ENCODE results near the gene ELK4.

Gene ELK4

DNA sequence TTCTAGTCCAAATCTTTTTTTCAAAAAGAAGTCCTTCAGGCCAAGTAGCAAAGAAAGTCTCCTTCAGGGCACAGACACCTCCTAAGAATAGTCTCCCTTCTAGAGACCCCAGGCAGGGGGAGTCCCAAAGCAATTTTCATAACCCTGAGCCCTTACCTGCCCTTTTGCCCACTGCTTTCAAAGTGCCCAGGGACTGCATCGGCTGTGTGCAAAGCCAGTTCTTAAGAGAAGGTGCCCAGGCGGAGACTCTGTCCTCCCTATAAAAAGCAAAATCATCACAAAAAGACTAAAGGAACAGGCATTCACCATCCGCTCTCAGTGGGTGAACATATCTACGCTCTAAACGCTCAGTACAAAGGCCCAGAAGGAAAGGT, 32.2 kb downstream of the ELK4 start:
- TF ChIP-seq REST (IDR thresholded peaks at IDR 0.05; ENCODE audit: insufficient replicate concordance, low read depth): no peak
- TF ChIP-seq POLR2AphosphoS5 (IDR thresholded peaks at IDR 0.05; ENCODE audit: low read depth): no peak
- no peak for TF ChIP-seq GABPA (IDR thresholded peaks at IDR 0.05; ENCODE audit: low read depth)
- TF ChIP-seq SPI1 (IDR thresholded peaks at IDR 0.05; ENCODE audit: borderline replicate concordance, low read depth): no peak
- TF ChIP-seq, protein P1, sequence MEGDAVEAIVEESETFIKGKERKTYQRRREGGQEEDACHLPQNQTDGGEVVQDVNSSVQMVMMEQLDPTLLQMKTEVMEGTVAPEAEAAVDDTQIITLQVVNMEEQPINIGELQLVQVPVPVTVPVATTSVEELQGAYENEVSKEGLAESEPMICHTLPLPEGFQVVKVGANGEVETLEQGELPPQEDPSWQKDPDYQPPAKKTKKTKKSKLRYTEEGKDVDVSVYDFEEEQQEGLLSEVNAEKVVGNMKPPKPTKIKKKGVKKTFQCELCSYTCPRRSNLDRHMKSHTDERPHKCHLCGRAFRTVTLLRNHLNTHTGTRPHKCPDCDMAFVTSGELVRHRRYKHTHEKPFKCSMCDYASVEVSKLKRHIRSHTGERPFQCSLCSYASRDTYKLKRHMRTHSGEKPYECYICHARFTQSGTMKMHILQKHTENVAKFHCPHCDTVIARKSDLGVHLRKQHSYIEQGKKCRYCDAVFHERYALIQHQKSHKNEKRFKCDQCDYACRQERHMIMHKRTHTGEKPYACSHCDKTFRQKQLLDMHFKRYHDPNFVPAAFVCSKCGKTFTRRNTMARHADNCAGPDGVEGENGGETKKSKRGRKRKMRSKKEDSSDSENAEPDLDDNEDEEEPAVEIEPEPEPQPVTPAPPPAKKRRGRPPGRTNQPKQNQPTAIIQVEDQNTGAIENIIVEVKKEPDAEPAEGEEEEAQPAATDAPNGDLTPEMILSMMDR (IDR thresholded peaks at IDR 0.05; ENCODE audit: insufficient read depth, low read length): no peak
- Histone ChIP-seq H3K4me3 (replicated peaks; ENCODE audit: insufficient read depth, low read length) (no peak overlapping the region), H3K27me3 (ENCODE audit: insufficient read depth, poor library complexity, severe bottlenecking) (no peaks in the 10 kb centered on the region), H3K27ac (replicated peaks) (no peak overlapping the region)
- DNase-seq (ENCODE audit: low read depth in 1 of 2, low spot score in 1 of 2): no peak

DNA sequence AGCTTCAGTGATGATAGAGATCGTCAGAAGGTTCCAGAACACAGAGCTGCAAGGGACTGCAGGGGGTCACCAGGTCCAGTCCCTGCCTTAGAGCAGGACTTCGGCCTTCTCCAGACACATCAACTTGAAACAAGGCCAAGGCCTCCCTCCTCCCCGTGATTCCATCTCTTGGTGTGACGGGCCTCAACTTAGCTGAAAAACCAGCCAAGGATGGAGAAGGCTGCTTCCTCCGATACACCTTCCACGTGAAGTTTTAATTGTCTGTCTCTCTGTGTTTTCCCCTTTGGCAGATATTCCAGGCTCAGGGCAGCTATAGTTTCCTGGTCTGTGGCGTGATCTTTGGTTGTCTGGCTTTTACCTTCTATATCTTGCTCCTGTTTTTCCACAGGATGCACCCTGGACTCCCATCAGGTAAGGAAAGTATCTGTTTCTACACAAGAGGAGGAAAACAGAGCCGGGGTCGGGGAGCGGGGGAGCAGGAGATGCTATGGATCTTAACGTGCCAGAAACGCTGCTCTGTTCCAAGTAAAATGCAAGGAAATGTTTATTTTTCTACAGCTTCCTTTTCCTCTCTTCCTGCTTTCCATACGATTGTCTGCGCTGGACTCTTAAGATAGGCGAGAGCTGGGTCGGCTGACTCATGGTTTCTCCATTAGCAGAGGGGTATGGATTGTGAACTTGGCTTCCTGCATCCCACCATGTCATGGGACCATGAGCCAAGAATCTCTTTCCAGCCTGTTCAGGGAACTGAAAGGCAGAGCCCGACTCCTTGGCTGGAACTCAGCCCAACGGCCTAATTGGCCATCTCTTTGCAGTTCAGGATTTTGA, 32.8 kb downstream of the ELK4 start:
- H3K27ac ChIP-seq (replicated peaks): no peak overlapping the region
- H3K4me3 ChIP-seq (replicated peaks; ENCODE audit: insufficient read depth, low read length): no peak overlapping the region
- TF ChIP-seq GABPA (IDR thresholded peaks at IDR 0.05; ENCODE audit: low read depth) (no peak), SPI1 (IDR thresholded peaks at IDR 0.05; ENCODE audit: borderline replicate concordance, low read depth) (no peak), REST (IDR thresholded peaks at IDR 0.05; ENCODE audit: insufficient replicate concordance, low read depth) (no peak), POLR2AphosphoS5 (IDR thresholded peaks at IDR 0.05; ENCODE audit: low read depth) (no peak)
- TF ChIP-seq, protein P1 (IDR thresholded peaks at IDR 0.05; ENCODE audit: insufficient read depth, low read length): no peak
- no peaks in the 10 kb centered on the region for H3K27me3 ChIP-seq (ENCODE audit: insufficient read depth, poor library complexity, severe bottlenecking)
- DNase-seq (ENCODE audit: low read depth in 1 of 2, low spot score in 1 of 2): no peak

DNA sequence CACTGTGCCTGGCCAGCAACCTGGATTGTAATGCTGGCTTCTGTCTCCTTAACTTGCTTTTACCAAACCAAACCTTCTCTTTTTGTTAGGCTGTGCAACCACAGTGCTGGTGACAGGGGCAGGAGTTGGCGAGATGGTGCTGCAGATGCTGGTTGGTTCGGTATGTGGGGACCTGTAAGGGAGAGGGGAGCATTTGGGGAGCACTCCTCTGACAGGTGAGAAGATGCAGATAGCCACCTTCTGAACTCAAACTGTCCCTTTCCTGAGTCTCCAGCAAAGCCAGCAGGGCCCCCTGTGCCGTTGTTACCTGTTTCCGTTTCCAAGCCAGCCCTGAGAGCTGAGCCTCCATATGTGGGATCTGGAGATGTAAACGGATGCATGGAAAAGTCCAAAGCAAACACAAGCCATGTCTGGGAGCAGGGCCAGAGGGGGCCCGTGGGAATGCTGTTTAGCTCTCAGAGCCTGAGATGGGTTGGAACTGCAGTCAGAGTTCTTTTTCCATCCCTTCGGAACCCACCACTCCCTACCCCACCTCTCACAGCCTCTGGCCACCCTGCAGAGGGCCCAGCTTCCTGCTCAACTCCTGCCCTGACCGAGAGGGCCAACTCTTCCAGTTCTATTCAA, 34.0 kb downstream of the ELK4 start:
- no peaks in the 10 kb centered on the region for H3K27me3 ChIP-seq (ENCODE audit: insufficient read depth, poor library complexity, severe bottlenecking)
- TF ChIP-seq POLR2AphosphoS5 (IDR thresholded peaks at IDR 0.05; ENCODE audit: low read depth): no peak
- no peak for TF ChIP-seq GABPA (IDR thresholded peaks at IDR 0.05; ENCODE audit: low read depth)
- TF ChIP-seq SPI1 (IDR thresholded peaks at IDR 0.05; ENCODE audit: borderline replicate concordance, low read depth): no peak
- TF ChIP-seq, protein P1 (IDR thresholded peaks at IDR 0.05; ENCODE audit: insufficient read depth, low read length): no peak
- no peak for TF ChIP-seq REST (IDR thresholded peaks at IDR 0.05; ENCODE audit: insufficient replicate concordance, low read depth)
- DNase-seq (ENCODE audit: low read depth in 1 of 2, low spot score in 1 of 2): no peak
- no peak overlapping the region for H3K4me3 ChIP-seq (replicated peaks; ENCODE audit: insufficient read depth, low read length)
- H3K27ac ChIP-seq (replicated peaks): no peak overlapping the region

Measured in HL-60 (cell line).